ENCODE results near the gene HSPA1L. TPM values are rescaled to one million over a fixed set of nuclear protein-coding genes. Genes with fewer than 3 reads are reported as not detected.

HSPA1L gene
- total and polyA plus RNA-seq, 2 experiments from 2014 or later: 0.44 to 0.83 TPM

DNA sequence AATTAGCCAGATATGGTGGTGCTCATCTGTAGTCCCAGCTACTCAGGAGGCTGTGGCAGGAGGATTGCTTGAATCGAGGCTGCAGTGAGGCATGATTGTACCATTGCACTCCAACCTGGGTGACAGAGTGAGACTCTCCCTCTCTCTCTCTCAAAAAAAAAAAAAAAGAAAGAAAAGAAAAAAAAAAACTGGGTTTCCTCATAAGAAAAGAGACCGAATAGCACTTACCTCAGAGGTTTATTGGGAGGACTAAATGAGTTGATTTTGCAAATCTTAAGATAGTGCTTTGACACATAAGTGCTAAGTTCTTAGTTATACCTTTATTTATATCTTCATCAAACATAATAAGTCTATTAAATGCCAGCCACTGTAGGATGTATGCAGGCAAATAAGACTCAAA, 44.2 kb downstream of the HSPA1L start (continued):
- TF ChIP-seq, protein P1, sequence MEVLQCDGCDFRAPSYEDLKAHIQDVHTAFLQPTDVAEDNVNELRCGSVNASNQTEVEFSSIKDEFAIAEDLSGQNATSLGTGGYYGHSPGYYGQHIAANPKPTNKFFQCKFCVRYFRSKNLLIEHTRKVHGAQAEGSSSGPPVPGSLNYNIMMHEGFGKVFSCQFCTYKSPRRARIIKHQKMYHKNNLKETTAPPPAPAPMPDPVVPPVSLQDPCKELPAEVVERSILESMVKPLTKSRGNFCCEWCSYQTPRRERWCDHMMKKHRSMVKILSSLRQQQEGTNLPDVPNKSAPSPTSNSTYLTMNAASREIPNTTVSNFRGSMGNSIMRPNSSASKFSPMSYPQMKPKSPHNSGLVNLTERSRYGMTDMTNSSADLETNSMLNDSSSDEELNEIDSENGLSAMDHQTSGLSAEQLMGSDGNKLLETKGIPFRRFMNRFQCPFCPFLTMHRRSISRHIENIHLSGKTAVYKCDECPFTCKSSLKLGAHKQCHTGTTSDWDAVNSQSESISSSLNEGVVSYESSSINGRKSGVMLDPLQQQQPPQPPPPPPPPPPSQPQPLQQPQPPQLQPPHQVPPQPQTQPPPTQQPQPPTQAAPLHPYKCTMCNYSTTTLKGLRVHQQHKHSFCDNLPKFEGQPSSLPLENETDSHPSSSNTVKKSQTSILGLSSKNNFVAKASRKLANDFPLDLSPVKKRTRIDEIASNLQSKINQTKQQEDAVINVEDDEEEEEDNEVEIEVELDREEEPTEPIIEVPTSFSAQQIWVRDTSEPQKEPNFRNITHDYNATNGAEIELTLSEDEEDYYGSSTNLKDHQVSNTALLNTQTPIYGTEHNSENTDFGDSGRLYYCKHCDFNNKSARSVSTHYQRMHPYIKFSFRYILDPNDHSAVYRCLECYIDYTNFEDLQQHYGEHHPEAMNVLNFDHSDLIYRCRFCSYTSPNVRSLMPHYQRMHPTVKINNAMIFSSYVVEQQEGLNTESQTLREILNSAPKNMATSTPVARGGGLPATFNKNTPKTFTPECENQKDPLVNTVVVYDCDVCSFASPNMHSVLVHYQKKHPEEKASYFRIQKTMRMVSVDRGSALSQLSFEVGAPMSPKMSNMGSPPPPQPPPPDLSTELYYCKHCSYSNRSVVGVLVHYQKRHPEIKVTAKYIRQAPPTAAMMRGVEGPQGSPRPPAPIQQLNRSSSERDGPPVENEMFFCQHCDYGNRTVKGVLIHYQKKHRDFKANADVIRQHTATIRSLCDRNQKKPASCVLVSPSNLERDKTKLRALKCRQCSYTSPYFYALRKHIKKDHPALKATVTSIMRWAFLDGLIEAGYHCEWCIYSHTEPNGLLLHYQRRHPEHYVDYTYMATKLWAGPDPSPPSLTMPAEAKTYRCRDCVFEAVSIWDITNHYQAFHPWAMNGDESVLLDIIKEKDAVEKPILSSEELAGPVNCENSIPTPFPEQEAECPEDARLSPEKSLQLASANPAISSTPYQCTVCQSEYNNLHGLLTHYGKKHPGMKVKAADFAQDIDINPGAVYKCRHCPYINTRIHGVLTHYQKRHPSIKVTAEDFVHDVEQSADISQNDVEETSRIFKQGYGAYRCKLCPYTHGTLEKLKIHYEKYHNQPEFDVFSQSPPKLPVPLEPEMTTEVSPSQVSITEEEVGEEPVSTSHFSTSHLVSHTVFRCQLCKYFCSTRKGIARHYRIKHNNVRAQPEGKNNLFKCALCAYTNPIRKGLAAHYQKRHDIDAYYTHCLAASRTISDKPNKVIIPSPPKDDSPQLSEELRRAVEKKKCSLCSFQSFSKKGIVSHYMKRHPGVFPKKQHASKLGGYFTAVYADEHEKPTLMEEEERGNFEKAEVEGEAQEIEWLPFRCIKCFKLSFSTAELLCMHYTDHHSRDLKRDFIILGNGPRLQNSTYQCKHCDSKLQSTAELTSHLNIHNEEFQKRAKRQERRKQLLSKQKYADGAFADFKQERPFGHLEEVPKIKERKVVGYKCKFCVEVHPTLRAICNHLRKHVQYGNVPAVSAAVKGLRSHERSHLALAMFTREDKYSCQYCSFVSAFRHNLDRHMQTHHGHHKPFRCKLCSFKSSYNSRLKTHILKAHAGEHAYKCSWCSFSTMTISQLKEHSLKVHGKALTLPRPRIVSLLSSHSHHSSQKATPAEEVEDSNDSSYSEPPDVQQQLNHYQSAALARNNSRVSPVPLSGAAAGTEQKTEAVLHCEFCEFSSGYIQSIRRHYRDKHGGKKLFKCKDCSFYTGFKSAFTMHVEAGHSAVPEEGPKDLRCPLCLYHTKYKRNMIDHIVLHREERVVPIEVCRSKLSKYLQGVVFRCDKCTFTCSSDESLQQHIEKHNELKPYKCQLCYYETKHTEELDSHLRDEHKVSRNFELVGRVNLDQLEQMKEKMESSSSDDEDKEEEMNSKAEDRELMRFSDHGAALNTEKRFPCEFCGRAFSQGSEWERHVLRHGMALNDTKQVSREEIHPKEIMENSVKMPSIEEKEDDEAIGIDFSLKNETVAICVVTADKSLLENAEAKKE (CRISPR knock-in tag; IDR thresholded peaks at IDR 0.05): no peak
- TF ChIP-seq POLR2AphosphoS5 (IDR thresholded peaks at IDR 0.05; ENCODE audit: low read depth): no peak
- TF ChIP-seq, protein P2, sequence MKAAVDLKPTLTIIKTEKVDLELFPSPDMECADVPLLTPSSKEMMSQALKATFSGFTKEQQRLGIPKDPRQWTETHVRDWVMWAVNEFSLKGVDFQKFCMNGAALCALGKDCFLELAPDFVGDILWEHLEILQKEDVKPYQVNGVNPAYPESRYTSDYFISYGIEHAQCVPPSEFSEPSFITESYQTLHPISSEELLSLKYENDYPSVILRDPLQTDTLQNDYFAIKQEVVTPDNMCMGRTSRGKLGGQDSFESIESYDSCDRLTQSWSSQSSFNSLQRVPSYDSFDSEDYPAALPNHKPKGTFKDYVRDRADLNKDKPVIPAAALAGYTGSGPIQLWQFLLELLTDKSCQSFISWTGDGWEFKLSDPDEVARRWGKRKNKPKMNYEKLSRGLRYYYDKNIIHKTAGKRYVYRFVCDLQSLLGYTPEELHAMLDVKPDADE (IDR thresholded peaks at IDR 0.05): no peak
- TF ChIP-seq, protein P3, sequence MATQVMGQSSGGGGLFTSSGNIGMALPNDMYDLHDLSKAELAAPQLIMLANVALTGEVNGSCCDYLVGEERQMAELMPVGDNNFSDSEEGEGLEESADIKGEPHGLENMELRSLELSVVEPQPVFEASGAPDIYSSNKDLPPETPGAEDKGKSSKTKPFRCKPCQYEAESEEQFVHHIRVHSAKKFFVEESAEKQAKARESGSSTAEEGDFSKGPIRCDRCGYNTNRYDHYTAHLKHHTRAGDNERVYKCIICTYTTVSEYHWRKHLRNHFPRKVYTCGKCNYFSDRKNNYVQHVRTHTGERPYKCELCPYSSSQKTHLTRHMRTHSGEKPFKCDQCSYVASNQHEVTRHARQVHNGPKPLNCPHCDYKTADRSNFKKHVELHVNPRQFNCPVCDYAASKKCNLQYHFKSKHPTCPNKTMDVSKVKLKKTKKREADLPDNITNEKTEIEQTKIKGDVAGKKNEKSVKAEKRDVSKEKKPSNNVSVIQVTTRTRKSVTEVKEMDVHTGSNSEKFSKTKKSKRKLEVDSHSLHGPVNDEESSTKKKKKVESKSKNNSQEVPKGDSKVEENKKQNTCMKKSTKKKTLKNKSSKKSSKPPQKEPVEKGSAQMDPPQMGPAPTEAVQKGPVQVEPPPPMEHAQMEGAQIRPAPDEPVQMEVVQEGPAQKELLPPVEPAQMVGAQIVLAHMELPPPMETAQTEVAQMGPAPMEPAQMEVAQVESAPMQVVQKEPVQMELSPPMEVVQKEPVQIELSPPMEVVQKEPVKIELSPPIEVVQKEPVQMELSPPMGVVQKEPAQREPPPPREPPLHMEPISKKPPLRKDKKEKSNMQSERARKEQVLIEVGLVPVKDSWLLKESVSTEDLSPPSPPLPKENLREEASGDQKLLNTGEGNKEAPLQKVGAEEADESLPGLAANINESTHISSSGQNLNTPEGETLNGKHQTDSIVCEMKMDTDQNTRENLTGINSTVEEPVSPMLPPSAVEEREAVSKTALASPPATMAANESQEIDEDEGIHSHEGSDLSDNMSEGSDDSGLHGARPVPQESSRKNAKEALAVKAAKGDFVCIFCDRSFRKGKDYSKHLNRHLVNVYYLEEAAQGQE (IDR thresholded peaks at IDR 0.05; ENCODE audit: unreplicated experiment): no peak

Data from GM23338 (cell line).